NCI-H1417 treated with DMSO at 0.1 percent for 48 hours (cell line): ENCODE data around the gene PTPRR.

Source experiments
- DNase-seq: peaks from one replicate; lab custom pipeline; 2025; lab: John Stamatoyannopoulos, UW

Gene PTPRR

GRCh38 chr12:70603044-70603443 is 317.5 kb downstream of the PTPRR start:
- DNase-seq = no peak

DNA sequence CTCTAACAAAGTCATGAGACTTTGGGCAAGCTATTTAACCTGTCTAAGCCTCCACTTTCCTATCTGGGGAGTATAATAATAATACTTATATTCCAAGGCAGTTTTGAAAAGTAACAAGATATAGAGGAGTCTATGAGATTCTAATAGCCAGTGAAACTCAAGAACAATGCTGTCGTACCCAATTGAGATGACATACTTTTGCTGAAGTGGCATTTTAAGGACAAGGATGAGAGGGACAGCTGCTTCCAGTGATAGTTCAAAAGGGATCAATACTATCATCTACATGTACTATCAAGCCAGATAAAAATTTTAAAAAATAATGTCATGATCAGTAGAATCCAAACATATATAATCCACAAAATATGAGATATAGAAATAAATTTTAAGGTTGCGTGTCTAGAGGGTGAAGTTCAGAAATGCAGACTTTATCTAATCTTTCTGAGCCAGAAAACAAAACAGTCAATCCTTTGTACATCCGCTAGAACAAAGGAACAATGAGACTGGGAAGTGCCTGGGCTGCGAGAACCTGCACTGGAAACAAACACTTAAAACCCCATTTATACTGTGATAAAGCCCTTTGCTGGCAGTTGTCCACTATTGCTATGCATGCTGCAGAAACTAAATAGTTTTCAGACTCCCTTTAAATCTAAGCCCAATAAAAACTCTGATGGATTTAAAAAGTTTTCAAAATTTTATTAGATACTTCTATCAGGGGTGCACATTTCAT is 321.9 kb downstream of the PTPRR start:
- DNase-seq = no peak

- no peak for DNase-seq
Observed at GRCh38 chr12:70592664-70593063, 327.9 kb downstream of the PTPRR start.

DNA sequence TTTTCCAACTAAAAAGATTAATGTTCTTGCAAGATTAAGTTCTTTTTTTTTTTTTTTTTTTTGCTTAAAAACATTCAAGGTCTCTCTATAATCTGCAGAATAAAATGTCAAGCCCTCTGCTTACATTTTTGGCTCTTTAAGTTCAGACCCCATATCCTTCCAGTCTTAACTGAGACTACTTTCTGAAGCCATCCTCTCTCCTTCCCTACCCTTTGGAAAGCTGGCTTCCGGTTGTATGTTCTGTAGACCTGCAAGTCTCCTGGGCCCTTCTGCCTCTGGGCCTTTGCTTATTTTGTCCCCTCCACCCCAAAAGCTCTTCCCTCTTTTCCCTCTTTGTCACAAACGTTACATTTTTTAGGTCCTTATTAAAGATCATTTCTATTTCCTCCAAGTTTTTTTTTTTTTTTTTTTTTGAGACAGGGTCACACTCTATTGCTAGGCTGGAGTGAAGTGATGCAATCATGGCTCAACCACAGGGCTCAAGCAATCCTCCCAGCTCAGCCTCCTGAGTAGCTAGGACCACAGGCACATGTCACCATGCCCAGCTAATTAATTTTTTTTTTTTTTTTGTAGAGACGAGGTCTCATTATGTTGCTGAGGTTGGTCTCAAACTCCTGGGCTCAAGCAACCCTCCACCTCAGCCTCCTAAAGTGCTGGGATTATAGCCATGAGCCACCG is 329.9 kb downstream of the PTPRR start:
- no peak for DNase-seq

DNA sequence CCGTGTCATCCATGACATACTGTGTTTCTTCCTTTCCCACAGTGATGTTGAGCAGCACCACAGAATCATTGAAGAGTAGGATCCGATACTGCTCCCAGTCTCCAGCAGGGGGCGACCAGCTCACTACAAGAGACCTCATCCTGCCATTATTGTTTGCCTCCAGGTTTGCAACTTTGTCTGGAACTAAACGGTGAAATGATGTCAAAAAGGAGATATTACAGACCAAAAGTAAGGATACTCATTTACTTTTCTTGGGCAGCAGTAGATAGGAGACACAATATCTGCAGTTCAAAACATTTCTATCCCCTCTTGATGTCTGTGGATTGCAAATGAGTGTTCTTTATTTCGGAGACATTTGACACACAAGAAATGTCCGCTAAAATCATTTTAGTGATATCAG is 330.5 kb downstream of the PTPRR start:
- DNase-seq = peak; percentile 36
